ENCODE measurements around the gene CUBN.
"Not testable (repeated sequence)": the region's sequence is repeated elsewhere in the genome, so short reads cannot be mapped to it uniquely, and the experiment has no call there.

The CUBN gene

DNA sequence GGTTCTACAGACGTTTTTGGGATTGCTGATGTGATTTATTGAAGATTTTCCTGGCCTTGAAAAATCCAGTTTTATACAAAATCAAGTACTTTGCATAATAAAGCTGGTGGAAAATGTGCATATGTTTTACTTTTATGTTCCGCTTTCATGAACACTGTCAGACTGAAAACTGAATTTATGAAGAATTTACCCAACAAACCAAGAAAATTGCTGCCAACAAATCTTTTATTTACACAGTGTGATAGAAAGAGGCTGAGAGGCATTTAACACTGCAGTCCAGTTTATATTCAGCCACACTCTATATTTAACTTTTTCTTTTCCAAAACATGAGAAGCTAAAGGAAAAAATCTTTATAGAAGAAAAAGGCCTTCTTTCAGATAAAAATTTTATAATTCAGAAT, 277.0 kb downstream of the CUBN start:
- in situ Hi-C loops (cut with HindIII; ENCODE audit: low sequenced_read_pairs), result loop anchor here (10.0 kb wide), 1 partner anchor 282 kb away; no protein-coding TSS in a partner anchor

GRCh38 chr10:16848562-16849154, 281.0 kb downstream of the CUBN start:
- in situ Hi-C loops (cut with HindIII; ENCODE audit: low sequenced_read_pairs), result no loop called here

DNA sequence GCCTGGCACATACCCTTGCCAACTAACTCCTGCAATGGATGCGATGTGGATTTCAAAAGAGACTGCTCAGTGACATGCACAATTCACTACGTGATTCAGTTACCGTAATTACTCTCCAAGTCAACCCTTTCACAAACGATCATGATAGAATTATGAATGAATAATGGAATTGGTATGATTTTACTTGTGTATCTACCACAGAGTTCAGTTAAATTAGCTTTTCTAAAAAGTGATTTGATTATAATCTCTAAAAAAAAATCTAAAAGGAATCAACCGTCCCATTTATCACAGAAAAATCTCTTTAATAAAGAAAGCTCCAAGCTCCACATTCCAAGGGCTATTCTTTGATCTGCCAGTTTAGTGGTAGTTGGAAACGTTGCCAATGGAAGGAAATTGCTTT, 282.0 kb downstream of the CUBN start:
- in situ Hi-C loops (cut with HindIII; ENCODE audit: low sequenced_read_pairs), result no loop called here

GRCh38 chr10:16845248-16845647, 284.4 kb downstream of the CUBN start:
- in situ Hi-C loops (cut with HindIII; ENCODE audit: low sequenced_read_pairs), result no loop called here

DNA sequence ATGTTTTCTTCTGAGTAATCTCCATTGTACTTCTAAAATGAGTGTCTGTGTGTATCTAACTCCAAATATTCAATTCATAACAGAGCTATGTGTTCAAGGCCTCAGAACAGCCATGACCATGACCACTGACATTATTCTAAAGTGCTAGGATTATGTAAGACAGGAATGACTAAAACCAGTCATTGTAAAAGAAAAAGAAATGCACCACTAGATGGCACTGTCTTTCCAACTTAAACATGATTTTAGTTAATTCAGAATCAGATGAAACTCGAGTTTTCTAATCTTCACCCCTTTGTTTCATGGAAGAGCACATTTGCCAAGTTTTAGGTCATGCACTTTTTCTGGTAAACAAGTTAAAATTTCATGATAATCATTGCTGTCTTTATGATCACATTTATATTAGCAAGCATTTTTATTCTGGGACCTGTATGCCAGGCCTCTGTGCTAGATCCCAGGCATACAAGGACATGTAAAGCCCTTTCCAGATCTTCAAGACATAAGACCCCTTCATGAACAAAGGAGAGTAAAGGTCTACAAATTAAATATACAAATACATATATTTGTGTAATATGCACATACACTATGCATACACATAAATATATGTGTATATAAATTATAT, 286.2 kb downstream of the CUBN start:
- in situ Hi-C loops (cut with HindIII; ENCODE audit: low sequenced_read_pairs), result no loop called here

DNA sequence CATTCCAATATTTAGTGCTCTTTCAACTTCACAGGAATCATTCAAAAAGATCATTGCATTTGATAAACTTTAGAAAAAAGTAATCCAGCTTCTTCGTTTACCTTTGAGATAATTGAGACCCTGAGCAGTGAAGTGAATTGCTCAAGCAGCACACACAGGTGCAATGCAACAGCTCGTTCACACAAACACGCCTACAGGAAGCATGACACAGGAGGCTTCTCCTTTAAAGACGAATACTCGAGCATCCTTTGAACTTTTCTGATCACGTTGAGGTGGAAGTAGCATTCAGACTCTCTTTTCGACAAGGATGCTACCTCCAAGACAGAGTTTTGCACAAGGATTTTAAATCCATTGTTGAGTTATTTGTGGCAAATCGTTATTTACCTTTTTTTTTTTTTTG, 294.4 kb downstream of the CUBN start:
- in situ Hi-C loops (cut with HindIII; ENCODE audit: low sequenced_read_pairs), result no loop called here

GRCh38 chr10:16832351-16833080, 297.1 kb downstream of the CUBN start:
- in situ Hi-C loops (cut with HindIII; ENCODE audit: low sequenced_read_pairs), result no loop called here

- in situ Hi-C loops (cut with HindIII; ENCODE audit: low sequenced_read_pairs), result no loop called here
Observed at GRCh38 chr10:16828701-16829175, 300.9 kb downstream of the CUBN start.

- in situ Hi-C loops (cut with HindIII; ENCODE audit: low sequenced_read_pairs), result no loop called here
Observed at GRCh38 chr10:16828114-16828568, 301.5 kb downstream of the CUBN start.

- in situ Hi-C loops (cut with HindIII; ENCODE audit: low sequenced_read_pairs), result not testable (repeated sequence)
Observed at GRCh38 chr10:16827474-16827873, 302.1 kb downstream of the CUBN start.

GRCh38 chr10:16822726-16823360, 306.8 kb downstream of the CUBN start:
- in situ Hi-C loops (cut with HindIII; ENCODE audit: low sequenced_read_pairs), result loop anchor here (25.0 kb wide), 1 partner anchor 936 kb away; no protein-coding TSS in a partner anchor

DNA sequence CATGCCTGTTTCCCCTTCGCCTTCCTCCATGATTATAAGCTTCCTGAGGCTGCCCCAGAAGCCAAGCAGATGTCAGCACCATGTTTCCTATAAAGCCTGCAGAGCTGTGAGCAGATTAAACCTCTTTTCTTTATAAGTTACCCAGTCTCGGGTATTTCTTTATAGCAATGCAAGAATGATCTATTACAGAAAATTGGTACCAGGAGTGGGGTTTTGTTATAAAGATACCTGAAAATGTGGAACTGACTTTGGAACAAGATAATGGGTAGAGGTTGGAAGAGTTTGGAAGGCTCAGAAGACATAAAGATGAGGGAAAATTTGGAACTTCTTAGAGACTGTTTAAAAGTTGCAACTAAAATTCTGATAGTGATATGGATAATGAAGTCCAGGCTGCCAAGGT, 307.6 kb downstream of the CUBN start:
- in situ Hi-C loops (cut with HindIII; ENCODE audit: low sequenced_read_pairs), result loop anchor here (25.0 kb wide), 1 partner anchor 935 kb away; no protein-coding TSS in a partner anchor

- in situ Hi-C loops (cut with HindIII; ENCODE audit: low sequenced_read_pairs), result loop anchor here (25.0 kb wide), 1 partner anchor 933 kb away; no protein-coding TSS in a partner anchor
Observed at GRCh38 chr10:16820421-16820820, 309.2 kb downstream of the CUBN start.

GRCh38 chr10:16820018-16820417, 309.6 kb downstream of the CUBN start:
- in situ Hi-C loops (cut with HindIII; ENCODE audit: low sequenced_read_pairs), result loop anchor here (25.0 kb wide), 1 partner anchor 933 kb away; no protein-coding TSS in a partner anchor

DNA sequence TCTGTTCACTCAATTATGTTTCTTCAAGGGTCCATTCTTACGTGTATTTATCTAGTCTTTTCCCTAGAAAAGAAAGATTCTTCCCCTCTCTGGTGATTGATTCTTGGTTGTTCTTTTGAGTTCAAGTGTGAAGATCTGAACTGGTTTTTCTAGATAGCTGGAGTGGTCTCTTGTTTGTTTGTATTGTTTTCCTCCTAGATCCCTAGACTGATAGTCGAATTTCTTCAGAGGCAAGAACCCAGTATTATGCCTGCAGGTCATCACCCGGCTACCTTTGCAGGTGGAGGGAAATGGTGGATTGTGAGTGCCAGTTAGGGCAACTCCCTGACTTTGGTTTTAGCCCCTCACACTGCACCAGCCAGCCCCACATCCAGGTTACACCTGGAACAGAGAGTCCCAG, 310.2 kb downstream of the CUBN start:
- in situ Hi-C loops (cut with HindIII; ENCODE audit: low sequenced_read_pairs), result loop anchor here (25.0 kb wide), 1 partner anchor 932 kb away; no protein-coding TSS in a partner anchor

GRCh38 chr10:16819026-16819425, 310.6 kb downstream of the CUBN start:
- in situ Hi-C loops (cut with HindIII; ENCODE audit: low sequenced_read_pairs), result loop anchor here (25.0 kb wide), 1 partner anchor 932 kb away; no protein-coding TSS in a partner anchor

DNA sequence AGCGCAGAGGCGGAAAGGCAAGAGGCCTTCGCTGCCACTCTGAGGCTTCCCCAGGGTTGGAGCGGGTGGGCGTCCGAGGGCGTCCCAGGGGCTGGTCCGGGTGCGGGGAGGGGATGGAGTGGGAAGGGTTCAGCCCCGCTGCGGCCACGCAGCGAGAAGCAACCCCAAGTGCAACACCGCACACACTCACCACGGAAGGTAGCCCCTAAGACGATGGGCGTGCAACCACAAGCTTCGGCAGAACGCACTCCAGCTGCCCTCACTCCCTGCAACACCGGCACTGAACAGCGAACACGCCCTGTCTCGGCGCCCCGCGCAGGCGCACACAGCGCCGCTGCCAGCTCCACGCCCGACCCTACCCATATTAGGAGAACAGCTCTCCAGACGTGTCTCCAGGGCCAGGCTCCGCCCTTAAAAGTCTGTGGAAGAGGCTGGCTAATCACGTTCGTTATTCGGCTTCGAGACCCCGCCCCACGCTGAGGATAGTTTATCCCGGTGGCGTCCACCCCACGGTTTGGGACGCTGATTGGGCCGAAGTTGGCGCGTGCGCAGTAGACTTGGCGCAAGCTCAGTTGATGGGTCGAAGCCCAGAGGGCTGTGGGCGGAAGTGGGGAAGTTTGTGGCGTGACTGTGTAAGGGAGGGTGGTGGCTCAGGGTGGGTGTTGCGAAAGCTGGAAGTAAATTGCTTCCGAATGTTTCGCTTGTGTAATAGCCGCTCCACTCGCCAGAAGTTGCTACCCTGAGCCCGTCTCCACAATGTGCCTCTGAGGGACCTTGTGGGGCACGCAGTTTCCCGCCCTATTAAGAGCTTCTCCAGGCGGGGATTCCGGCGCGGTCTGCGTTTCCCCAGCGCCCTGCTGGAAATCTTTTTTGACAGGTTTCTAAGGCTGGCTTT, 312.2 kb downstream of the CUBN start, which contains the start of gene RSU1:
RSU1 (minus strand) TSS at position 300 of the 895 bp plus-strand sequence. CDS start 343 bp downstream, outside the sequence.
- in situ Hi-C loops (cut with HindIII; ENCODE audit: low sequenced_read_pairs), result loop anchor here (25.0 kb wide), 1 partner anchor 930 kb away; no protein-coding TSS in a partner anchor

GRCh38 chr10:16816830-16817124, 312.8 kb downstream of the CUBN start:
- in situ Hi-C loops (cut with HindIII; ENCODE audit: low sequenced_read_pairs), result loop anchor here (25.0 kb wide), 1 partner anchor 929 kb away; no protein-coding TSS in a partner anchor

DNA sequence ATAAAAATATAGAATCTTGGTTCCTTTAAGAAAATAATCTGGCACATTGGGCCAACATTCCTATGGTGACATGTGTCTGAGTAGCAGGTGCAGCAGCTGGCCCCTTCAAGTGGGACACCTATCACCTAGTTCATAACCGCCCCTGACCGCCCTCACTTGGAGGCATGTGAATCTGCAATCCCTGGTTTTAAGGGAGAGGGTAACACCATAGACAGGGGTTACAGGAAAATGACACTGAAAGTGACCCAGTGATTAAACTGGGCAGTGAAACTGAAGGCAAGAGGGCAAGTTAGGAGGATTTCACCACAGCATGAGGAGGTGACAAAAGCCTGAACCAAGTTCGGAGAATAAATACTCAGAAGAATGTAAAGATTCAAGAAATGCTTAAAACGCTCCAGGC, 313.4 kb downstream of the CUBN start:
- in situ Hi-C loops (cut with HindIII; ENCODE audit: low sequenced_read_pairs), result loop anchor here (25.0 kb wide), 1 partner anchor 929 kb away; no protein-coding TSS in a partner anchor

GRCh38 chr10:16814012-16814411, 315.6 kb downstream of the CUBN start:
- in situ Hi-C loops (cut with HindIII; ENCODE audit: low sequenced_read_pairs), result loop anchor here (25.0 kb wide), 1 partner anchor 927 kb away; no protein-coding TSS in a partner anchor
